OCI-LY1 (cell line): ENCODE measurements around the gene APOBEC2.
A peak's percentile ranks its signal among the peaks of the same experiment; 100 is the strongest.
"Not testable (repeated sequence)": the region's sequence is repeated elsewhere in the genome, so short reads cannot be mapped to it uniquely, and the experiment has no call there.

ENCODE experiments used
- H2AFZ ChIP-seq: fragments of 200-600 bp; sonication (generic), shearing (Covaris generic); 2 replicates; pipeline ENCODE4 v1.6.0; 2014; ENCODE audit warnings: antibody characterized with exemption, mild to moderate bottlenecking, low read length
- H3F3A ChIP-seq: fragments of 200-600 bp; sonication (generic), shearing (Covaris generic); 2 replicates; pipeline ENCODE4 v1.6.0; 2014; ENCODE audit warnings: mild to moderate bottlenecking, antibody characterized with exemption, low read length, moderate library complexity; ENCODE audit not compliant: insufficient read depth
- H3K27ac ChIP-seq: fragments of 200-600 bp; sonication (generic); 2 replicates; pipeline ENCODE4 v1.5.1; 2014; ENCODE audit warnings: low read length, mixed run types, mild to moderate bottlenecking, low read depth; ENCODE audit not compliant: poor library complexity, severe bottlenecking
- H3K27me3 ChIP-seq: fragments of 200-600 bp; sonication (generic); 2 replicates; pipeline ENCODE4 v1.6.0; 2014; ENCODE audit warnings: antibody characterized with exemption, mild to moderate bottlenecking, low read length, moderate library complexity; ENCODE audit not compliant: insufficient read depth
- H3K36me3 ChIP-seq: fragments of 200-600 bp; sonication (generic); 2 replicates; pipeline ENCODE4 v1.6.1; 2014; ENCODE audit warnings: mild to moderate bottlenecking, antibody characterized with exemption, low read length, moderate library complexity, mixed read lengths; ENCODE audit not compliant: insufficient read depth
- H3K4me1 ChIP-seq: fragments of 200-600 bp; sonication (generic); 2 replicates; pipeline ENCODE4 v1.5.1; 2014; ENCODE audit warnings: mild to moderate bottlenecking, low read length, moderate library complexity; ENCODE audit not compliant: insufficient read depth, severe bottlenecking
- H3K4me2 ChIP-seq: fragments of 200-600 bp; sonication (generic), shearing (Covaris generic); 2 replicates; pipeline ENCODE4 v1.6.1; 2014; ENCODE audit warnings: low read length
- H3K4me3 ChIP-seq: fragments of 200-600 bp; sonication (generic); 2 replicates; pipeline ENCODE4 v1.5.1; 2014; ENCODE audit warnings: low read length, low read depth, mild to moderate bottlenecking, mixed read lengths; ENCODE audit not compliant: poor library complexity, severe bottlenecking
- H3K79me2 ChIP-seq: fragments of 200-600 bp; shearing (Covaris generic); 2 replicates; pipeline ENCODE4 v1.6.1; 2016; ENCODE audit warnings: mixed run types, low read length, mixed read lengths; ENCODE audit not compliant: insufficient read depth
- H3K9ac ChIP-seq: fragments of 200-600 bp; sonication (generic), shearing (Covaris generic); 2 replicates; pipeline ENCODE4 v1.6.1; 2014; ENCODE audit warnings: mild to moderate bottlenecking, low read length, mixed read lengths
- H3K9me2 ChIP-seq: fragments of 200-600 bp; sonication (generic), shearing (Covaris generic); 2 replicates; pipeline ENCODE4 v1.6.1; 2014; ENCODE audit warnings: low read depth, mild to moderate bottlenecking, low read length, mixed read lengths
- H3K9me3 ChIP-seq: fragments of 200-600 bp; shearing (Covaris generic); 2 replicates; pipeline ENCODE4 v1.6.1; 2014; ENCODE audit warnings: low read length, mixed read lengths
- H4K20me1 ChIP-seq: fragments of 200-600 bp; sonication (generic), shearing (Covaris generic); 2 replicates; pipeline ENCODE4 v1.6.0; 2016; ENCODE audit warnings: mild to moderate bottlenecking, low read length; ENCODE audit not compliant: insufficient read depth
- CTCF ChIP-seq: fragments of 200-600 bp; sonication (generic), shearing (Covaris generic); IDR thresholded peaks from 2 replicates; pipeline ENCODE4 v1.5.1; 2017; ENCODE audit warnings: mild to moderate bottlenecking, antibody characterized with exemption, low read length, moderate library complexity, mixed read lengths
- EZH2 ChIP-seq: fragments of 200-600 bp; sonication (generic), shearing (Covaris generic); IDR thresholded peaks from 2 replicates; pipeline ENCODE4 v1.8.0; 2017; ENCODE audit warnings: borderline replicate concordance, mixed run types, mild to moderate bottlenecking, antibody characterized with exemption, low read length, moderate library complexity, mixed read lengths

The APOBEC2 gene

GRCh38 chr6:41053041-41053440, at the start of gene APOBEC2:
APOBEC2 (plus strand) TSS chr6:41053202; CDS start chr6:41053348, 146 bp downstream.
- H3K79me2 ChIP-seq: no peaks in the 10 kb centered on the region
- H3K27ac ChIP-seq: peak within 1 kb of the TSS; percentile 48
- no peaks in the 10 kb centered on the region for H3K9me2 ChIP-seq
- H3K36me3 ChIP-seq: no peaks in the 10 kb centered on the region
- no peaks in the 10 kb centered on the region for H3F3A ChIP-seq
- peak within 1 kb of the TSS; percentile 55; the same call in 1 of the 2 replicates for H2AFZ ChIP-seq
- TF ChIP-seq EZH2 (no peak), CTCF (no peak)
- no peaks in the 10 kb centered on the region for H4K20me1 ChIP-seq
- H3K4me1 ChIP-seq: peaks cover 28% of the 10 kb centered on the region
- H3K9ac ChIP-seq: no peak within 1 kb of the TSS
- no peaks in the 10 kb centered on the region for H3K27me3 ChIP-seq
- no peaks in the 10 kb centered on the region for H3K9me3 ChIP-seq
- peak within 1 kb of the TSS; percentile 37 for H3K4me2 ChIP-seq
- H3K4me3 ChIP-seq: peak within 1 kb of the TSS; percentile 18

- H2AFZ ChIP-seq, H3K79me2 ChIP-seq, H3K9me2 ChIP-seq, H3K27me3 ChIP-seq, H3K27ac ChIP-seq, H3K4me1 ChIP-seq, H3K4me2 ChIP-seq, H3K9ac ChIP-seq, H3K4me3 ChIP-seq, H3K9me3 ChIP-seq, H3F3A ChIP-seq, H3K36me3 ChIP-seq, H4K20me1 ChIP-seq: not testable (repeated sequence)
- TF ChIP-seq CTCF: peak; percentile 56
These were observed 46.8 kb upstream of the APOBEC2 start for GRCh38 chr6:41006217-41006616.

GRCh38 chr6:41006980-41007379, 46.0 kb upstream of the APOBEC2 start:
- H3K27me3 ChIP-seq, H4K20me1 ChIP-seq, H3K4me3 ChIP-seq, H3K4me1 ChIP-seq, H3K9ac ChIP-seq, H3K36me3 ChIP-seq, H3K9me3 ChIP-seq, H3F3A ChIP-seq, H3K9me2 ChIP-seq, H2AFZ ChIP-seq, H3K27ac ChIP-seq, H3K79me2 ChIP-seq, H3K4me2 ChIP-seq: not testable (repeated sequence)

- no peak overlapping the region for H2AFZ ChIP-seq
- TF ChIP-seq CTCF (no peak), EZH2 (no peak)
- H3K36me3 ChIP-seq: no peaks in the 10 kb centered on the region
- peaks cover 3% of the 10 kb centered on the region; the same call in 1 of the 2 replicates for H3K27me3 ChIP-seq
- no peaks in the 10 kb centered on the region for H3K4me1 ChIP-seq
- no peak overlapping the region for H3K4me2 ChIP-seq
- no peaks in the 10 kb centered on the region for H3F3A ChIP-seq
- H3K4me3 ChIP-seq: no peak overlapping the region
- no peaks in the 10 kb centered on the region for H3K79me2 ChIP-seq
- no peaks in the 10 kb centered on the region for H3K9me2 ChIP-seq
- H3K9me3 ChIP-seq: no peaks in the 10 kb centered on the region
- H3K9ac ChIP-seq: no peak overlapping the region
- H4K20me1 ChIP-seq: no peaks in the 10 kb centered on the region
- H3K27ac ChIP-seq: no peak overlapping the region
These were observed 45.0 kb upstream of the APOBEC2 start for GRCh38 chr6:41008011-41008410.
